Parathyroid adenoma (tissue), 2 donors: Measurements from ENCODE around the gene SUN1.

Experiments used
- H2AFZ ChIP-seq: fragments of 300-600 bp; sonication (generic); one replicate; pipeline ENCODE4 v1.7.0; 2017; ENCODE audit warnings: antibody characterized with exemption, mild to moderate bottlenecking
- H3K27ac ChIP-seq: fragments of 300-600 bp; sonication (generic); one replicate; pipeline ENCODE4 v1.7.0; 2017
- H3K27me3 ChIP-seq: fragments of 300-600 bp; sonication (generic); one replicate; pipeline ENCODE4 v1.7.0; 2017; ENCODE audit warnings: low read length; ENCODE audit not compliant: control insufficient read depth, insufficient read depth
- H3K36me3 ChIP-seq: fragments of 300-600 bp; sonication (generic); one replicate; pipeline ENCODE4 v1.7.0; 2017; ENCODE audit warnings: low read length; ENCODE audit not compliant: control insufficient read depth, insufficient read depth
- H3K4me1 ChIP-seq: fragments of 300-600 bp; sonication (generic); one replicate; pipeline ENCODE4 v1.7.0; 2017; ENCODE audit warnings: control low read depth
- H3K4me2 ChIP-seq: fragments of 300-600 bp; sonication (generic); one replicate; pipeline ENCODE4 v1.7.0; 2017; ENCODE audit warnings: low read length
- H3K4me3 ChIP-seq: fragments of 300-600 bp; sonication (generic); one replicate; pipeline ENCODE4 v1.7.0; 2017; ENCODE audit warnings: low read depth, low read length
- H3K79me2 ChIP-seq: fragments of 300-600 bp; sonication (generic); one replicate; pipeline ENCODE4 v1.7.0; 2017; ENCODE audit warnings: control low read depth
- H3K9ac ChIP-seq: fragments of 300-600 bp; sonication (generic); one replicate; pipeline ENCODE4 v1.7.0; 2017; ENCODE audit warnings: mild to moderate bottlenecking
- H3K9me3 ChIP-seq: fragments of 300-600 bp; sonication (generic); one replicate; pipeline ENCODE4 v1.7.0; 2017; ENCODE audit warnings: low read length; ENCODE audit not compliant: control insufficient read depth
- CTCF ChIP-seq: fragments of 300-600 bp; sonication (generic); IDR thresholded peaks from one replicate; pipeline ENCODE4 v1.7.0; 2017; ENCODE audit warnings: antibody characterized with exemption, mild to moderate bottlenecking
- donor health status: primary hyperparathyroidism.

The SUN1 gene

GRCh38 chr7:919114-919442 is 86.8 kb downstream of the SUN1 start:
- H3K9ac ChIP-seq = no peak overlapping the region
- H3K4me2 ChIP-seq = no peak overlapping the region
- H3K4me1 ChIP-seq = no peaks in the 10 kb centered on the region
- no peak overlapping the region for H3K27ac ChIP-seq
- no peaks in the 10 kb centered on the region for H3K79me2 ChIP-seq
- H3K36me3 ChIP-seq = no peaks in the 10 kb centered on the region
- no peaks in the 10 kb centered on the region for H3K9me3 ChIP-seq
- no peak overlapping the region for H3K4me3 ChIP-seq
- TF ChIP-seq CTCF = no peak
- no peaks in the 10 kb centered on the region for H3K27me3 ChIP-seq
- no peak overlapping the region for H2AFZ ChIP-seq

GRCh38 chr7:919924-920341 is 87.7 kb downstream of the SUN1 start:
- no peak for TF ChIP-seq CTCF
- Histone ChIP-seq H3K9me3 (no peaks in the 10 kb centered on the region), H2AFZ (no peak overlapping the region), H3K79me2 (no peaks in the 10 kb centered on the region), H3K4me3 (no peak overlapping the region), H3K36me3 (no peaks in the 10 kb centered on the region), H3K4me1 (no peaks in the 10 kb centered on the region), H3K27ac (no peak overlapping the region), H3K9ac (no peak overlapping the region), H3K4me2 (no peak overlapping the region), H3K27me3 (no peaks in the 10 kb centered on the region)

- Histone ChIP-seq H3K27ac (no peak overlapping the region), H3K4me1 (no peaks in the 10 kb centered on the region)
These were observed 88.2 kb downstream of the SUN1 start for GRCh38 chr7:920351-921070.

GRCh38 chr7:921071-921461 is 88.8 kb downstream of the SUN1 start:
- no peaks in the 10 kb centered on the region for H3K36me3 ChIP-seq
- no peak overlapping the region for H2AFZ ChIP-seq
- no peak overlapping the region for H3K4me2 ChIP-seq
- H3K9me3 ChIP-seq = no peaks in the 10 kb centered on the region
- no peak overlapping the region for H3K9ac ChIP-seq
- H3K27me3 ChIP-seq = no peaks in the 10 kb centered on the region
- H3K27ac ChIP-seq = no peak overlapping the region
- no peak for TF ChIP-seq CTCF
- no peak overlapping the region for H3K4me3 ChIP-seq
- H3K4me1 ChIP-seq = no peaks in the 10 kb centered on the region
- H3K79me2 ChIP-seq = no peaks in the 10 kb centered on the region

More at GRCh38 chr7:920351-921070, 88.2 kb downstream of the SUN1 start:
- Histone ChIP-seq H3K4me3 (no peak overlapping the region), H3K9me3 (no peaks in the 10 kb centered on the region), H2AFZ (no peak overlapping the region), H3K27me3 (no peaks in the 10 kb centered on the region), H3K36me3 (no peaks in the 10 kb centered on the region), H3K4me2 (no peak overlapping the region), H3K9ac (no peak overlapping the region), H3K79me2 (no peaks in the 10 kb centered on the region)
- no peak for TF ChIP-seq CTCF
